T-helper 9 cell (primary cell): ENCODE measurements around the gene FAM83D.
"Not testable (repeated sequence)": the region's sequence is repeated elsewhere in the genome, so short reads cannot be mapped to it uniquely, and the experiment has no call there.

Source experiments
- DNase-seq: peaks from one replicate; pipeline ENCODE4 v3.0.0-alpha.2; 2020

The FAM83D gene

DNA sequence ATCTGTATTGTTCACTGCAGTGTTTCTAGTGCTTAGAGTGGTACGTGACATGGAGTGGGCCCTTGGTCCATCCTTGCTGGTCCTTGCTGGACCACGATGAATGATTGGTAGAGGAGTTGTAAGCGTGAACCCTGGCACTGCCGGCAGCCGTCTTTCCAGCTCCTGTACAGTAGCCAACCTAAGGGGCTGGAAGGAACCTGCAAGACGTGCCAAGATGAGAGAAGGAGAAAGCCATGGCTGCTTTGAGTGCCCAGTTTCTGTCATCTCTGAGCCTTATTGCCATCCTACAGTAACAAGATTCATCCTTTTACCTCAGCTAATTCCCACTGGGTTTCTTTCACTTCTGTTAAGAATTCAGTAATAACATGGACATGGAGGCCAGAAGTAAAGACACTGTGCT is 41.9 kb downstream of the FAM83D start:
- no peak for DNase-seq

DNA sequence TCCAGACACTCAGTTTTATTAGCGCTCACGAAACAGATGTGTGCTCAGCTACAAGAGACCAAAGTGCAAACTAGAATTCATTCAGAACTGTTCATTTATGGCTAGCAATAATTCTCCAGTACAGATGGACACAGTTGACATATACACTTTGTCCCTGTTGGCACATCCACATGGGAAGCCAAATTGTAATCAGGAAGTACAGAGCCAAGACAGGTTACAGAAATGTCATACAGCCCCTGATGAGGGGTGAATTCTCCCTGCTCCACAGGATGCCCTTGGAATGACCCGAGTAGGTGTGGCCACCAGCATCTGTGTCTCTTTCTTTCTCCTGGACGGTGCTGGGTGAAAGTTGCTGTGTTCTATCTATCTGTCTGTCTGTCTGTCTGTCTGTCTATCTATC is 43.5 kb downstream of the FAM83D start:
- no peak for DNase-seq

DNA sequence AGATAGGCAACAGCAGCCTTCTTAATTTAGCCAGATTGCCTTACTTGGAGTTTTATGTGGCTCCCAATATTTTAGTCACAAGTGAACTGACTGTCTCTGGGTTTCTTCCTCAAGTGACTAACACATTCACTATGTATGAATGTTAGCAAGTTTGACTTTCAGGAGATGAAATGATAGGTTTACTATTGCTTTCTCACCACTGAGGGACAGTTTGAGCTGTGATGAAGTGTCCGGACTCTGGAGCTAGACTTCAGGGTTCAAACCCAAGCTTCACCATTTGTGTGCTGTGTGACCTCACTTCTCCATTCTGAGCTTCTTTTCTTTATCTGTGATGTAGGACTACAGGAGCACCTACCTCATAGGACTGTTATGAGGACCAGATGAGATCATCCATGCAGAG is 44.1 kb downstream of the FAM83D start:
- no peak for DNase-seq

DNA sequence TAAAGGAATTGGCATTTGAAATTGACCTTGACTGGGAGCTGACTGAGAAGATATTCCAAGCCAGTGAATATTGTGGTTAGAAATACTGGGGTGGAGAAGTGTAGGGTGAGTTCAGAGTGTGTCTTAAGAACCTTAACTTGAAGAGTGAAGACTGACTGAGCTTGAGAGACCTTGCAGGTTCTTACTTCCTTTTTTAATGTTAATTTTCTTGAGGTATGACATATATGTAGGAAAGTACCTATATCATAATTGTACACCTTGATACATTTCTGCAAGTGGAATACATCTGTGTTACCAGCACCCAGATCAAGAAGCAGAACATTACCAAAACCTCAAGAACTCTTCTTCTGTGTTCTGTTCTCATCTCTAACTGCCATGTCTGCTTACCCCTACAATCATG is 46.9 kb downstream of the FAM83D start:
- no peak for DNase-seq

DNA sequence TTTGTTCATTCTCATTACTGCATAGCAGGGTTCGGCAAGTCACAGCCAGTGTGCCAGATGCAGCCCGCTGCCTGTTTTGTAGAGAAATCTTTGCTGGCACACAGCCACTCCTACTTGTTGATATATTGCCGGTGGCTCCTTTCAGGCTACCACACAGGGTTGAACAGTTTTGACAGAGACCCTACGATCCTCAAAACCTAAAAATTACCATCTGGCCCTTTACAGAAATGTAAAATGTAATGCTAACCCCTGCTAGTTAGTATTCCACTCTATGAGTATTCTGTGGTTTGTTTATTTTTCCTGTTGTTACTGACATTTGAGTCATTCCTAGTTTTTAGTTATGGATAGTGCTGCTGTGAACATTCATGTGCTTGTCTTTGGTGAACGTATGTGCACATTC is 47.4 kb downstream of the FAM83D start:
- no peak for DNase-seq

DNA sequence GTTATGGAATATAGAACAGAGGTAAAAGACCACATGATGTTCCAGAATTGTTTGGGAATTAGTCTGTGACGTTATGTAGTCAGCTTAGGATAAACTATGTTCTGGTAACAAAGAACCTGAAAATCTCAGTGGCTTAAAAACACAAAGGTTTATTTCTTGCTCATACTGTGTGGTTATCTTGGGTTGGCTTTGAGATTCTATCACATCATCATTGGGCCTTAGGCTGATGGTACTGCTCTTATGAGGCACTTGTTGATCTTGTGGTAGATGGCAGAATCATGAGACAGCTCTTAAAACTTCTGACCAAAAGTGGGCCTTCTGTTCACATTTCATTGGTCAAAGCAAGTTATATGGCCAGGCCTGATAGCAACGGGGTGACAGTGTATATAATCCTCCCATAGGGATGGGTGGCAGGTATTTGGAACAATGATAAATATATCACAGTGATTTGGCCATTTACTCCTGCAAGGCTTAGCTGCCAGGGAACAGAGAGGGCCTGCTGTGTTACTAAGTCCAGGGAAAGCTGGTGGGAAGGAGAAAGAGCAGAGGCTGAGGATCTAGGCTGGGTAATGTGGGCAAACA is 49.4 kb downstream of the FAM83D start:
- DNase-seq, result no peak

DNA sequence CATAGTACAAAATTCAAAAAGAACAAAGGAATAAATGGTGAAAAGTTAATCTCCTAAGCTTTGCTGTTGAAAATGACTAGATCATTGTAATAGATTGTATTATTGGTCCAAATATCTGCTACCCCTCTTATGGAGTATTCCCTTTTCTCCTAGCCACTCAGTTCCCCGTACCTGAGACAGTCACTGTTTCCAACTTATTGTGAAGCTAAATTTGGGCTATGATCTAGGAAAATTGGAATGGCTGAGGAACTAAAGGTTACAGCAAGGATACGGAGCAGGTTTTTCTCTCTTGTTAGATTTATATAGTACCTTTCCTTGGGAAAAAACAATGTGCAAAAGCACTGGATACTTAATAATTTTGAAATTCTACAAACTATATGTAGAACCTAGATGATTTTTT is 53.2 kb downstream of the FAM83D start:
- no peak for DNase-seq

DNA sequence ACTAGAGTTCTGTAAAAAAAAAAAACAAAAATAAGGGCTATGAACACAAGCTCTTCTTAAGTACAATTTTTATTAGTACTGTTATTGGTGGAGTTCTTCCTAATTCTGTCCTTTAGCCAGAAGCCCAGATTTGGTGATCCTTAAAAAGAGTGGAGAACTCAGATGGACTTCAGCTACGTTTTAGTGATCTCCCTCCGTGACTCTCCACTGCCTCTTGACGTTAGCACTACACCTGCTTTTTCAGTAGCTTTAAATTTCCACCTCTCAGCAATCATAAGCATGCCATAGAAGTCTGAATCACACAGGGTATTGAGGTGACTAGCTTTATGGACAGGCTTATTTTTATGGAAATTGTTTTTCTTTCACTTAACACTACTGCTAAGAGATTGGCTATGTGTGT is 53.6 kb downstream of the FAM83D start:
- no peak for DNase-seq

DNA sequence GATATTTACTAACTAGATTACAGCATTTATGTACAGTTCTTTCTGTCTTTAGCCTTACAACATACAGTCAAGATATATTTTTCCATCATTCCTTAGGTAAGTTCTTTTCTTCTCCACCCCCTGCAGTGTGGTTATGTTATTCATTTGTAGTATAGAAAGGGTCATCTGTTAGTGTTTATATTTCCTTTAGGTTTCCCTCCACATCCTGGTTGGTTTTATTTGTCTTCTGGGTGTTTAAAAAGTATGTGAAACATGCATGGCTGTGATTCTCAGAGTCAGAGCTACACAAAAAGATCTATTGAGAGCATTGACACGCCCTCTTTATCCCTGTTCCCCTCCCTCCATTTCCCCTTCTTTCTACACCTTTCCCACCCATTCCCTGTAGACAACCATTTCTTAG is 56.1 kb downstream of the FAM83D start:
- DNase-seq, result no peak

DNA sequence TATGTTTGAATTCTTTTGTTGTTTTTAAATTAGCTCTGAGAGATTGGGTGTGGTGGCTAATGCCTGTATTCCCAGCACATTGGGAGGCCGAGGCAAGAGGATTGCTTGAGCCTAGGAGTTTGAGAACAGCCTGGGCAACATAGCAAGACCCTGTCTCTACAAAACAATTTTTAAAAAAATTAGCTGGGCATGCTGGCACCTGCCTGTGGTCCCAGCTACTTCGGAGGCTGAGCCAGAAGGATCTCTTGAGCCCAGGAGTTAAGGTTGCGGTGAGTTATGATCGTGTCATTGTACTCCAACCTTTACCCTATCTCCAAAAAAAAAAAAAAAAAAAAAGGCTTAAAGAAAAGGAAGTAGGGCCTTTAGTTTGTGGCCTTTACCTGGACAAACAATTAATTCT is 58.8 kb downstream of the FAM83D start:
- no peak for DNase-seq

DNA sequence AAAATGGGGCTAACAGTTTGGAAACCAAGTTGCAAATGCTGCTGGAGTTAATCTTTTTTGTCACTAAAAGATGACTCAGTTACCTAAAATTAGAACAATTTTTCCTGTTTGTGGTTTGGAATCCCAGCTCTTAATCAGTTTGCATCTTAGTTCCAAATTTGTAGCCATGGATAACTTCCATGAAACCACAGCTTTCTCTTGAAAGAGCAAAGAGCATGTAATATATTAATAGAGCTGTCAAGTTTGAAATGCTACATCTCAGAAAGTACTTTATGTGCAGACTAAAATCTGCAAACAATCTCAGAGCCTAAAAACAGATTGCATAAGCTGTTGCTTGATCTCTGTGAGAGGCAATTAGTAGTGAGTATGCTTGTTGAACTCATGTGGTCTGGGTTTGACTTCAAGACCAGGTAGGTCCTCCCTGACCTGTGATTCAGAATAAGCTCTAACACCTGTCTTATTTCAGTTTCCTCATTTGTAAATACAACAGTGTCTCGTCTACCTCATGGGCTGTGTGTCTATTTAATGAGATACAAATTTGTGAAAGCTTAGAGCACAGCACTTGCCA is 59.5 kb downstream of the FAM83D start:
- no peak for DNase-seq

DNA sequence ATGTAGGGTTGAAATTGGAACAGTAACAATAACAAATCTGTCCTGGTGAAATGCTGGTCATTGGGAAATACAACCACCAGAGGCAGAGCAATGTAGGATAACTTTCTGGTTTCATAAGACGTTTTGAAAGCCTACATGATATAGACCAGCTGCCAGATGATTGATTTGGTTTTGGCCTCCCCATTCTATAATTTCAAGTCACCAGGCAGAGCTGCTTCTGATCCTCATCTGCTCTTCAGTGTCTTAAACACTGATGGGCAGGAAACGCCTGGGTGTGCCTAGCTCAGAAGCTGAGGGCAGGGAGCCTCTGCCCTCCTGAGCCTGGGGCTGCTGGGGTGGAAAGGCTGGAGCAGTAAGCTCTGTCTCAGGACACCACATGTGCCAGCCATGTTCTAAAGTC is 60.4 kb downstream of the FAM83D start:
- DNase-seq, result no peak

DNA sequence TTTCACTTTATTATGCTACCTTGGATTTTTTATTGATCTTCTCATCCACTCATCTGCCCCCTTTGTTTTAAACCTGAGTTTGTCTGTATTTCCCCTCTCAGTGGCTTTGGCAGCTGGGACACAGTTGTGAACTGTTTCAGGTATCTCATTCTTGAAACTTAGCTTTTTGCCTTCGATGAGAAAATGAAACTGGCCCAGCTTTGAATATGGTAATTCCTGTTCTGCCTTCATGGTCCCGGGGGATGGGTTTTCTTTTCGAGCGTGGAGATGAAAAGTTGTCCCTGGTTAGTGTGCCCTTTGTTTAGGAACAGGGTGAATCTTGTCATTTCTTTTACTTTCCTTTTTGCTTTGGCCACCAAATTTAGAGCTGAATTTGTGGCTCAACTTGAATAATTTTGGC is 61.6 kb downstream of the FAM83D start:
- no peak for DNase-seq

DNA sequence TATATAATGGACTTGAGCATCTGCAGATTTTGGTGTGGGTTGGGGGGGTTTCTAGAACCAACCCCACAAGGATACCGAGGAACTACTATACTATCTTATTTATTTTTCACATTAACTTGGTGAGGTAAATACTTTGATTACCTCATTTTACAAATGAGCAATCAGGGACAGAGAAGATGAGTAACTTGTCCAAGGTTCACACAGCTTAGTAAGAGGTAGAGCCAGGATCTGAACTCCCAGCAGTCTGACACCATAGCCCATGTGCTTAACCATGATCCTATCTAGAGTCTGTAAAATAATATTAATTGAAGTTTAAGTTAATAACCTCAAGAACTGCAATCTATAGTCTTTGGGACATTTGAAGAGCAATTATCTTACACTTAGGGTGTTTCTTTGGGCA is 64.5 kb downstream of the FAM83D start:
- no peak for DNase-seq

DNA sequence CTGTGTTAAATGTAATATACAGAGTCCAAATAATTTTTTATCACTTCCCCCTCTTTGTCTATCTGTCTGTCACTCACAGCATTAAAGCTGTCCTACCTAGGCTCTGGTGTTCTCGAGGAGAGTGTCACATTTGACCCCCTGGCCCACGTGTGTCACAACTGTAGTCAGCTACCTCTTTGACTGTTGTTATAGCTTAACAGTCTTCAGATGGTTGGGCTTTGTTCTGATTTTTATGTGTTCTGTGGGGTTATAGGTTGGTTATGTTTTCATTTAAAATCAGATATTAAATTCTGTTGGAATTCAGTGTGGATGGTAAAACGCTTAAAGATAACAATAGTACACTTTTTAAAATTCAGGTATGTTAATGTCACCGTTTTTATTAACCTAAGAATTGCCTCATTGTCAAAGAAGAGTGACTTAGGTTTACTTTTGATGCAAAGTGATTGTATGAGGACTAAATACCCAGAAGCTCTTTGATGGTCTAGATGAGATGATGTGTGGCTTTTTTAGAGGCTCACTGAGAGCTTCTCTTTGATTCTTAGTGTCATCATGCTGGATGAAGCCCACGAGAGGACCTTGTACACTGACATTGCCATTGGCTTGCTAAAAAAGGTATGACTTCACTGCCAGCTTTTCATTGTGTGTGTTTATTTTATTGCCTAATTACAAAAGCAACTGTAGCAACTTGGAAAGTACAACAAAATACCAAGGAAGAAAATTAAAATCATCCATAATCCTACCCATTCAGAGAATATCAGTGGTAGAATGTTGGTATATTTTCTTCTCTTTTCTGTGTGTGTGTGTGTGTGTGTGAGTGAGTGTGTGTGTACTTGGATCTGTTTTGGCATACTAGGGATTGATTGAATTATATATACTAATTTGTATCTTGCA is 65.8 kb downstream of the FAM83D start:
- no peak for DNase-seq

DNA sequence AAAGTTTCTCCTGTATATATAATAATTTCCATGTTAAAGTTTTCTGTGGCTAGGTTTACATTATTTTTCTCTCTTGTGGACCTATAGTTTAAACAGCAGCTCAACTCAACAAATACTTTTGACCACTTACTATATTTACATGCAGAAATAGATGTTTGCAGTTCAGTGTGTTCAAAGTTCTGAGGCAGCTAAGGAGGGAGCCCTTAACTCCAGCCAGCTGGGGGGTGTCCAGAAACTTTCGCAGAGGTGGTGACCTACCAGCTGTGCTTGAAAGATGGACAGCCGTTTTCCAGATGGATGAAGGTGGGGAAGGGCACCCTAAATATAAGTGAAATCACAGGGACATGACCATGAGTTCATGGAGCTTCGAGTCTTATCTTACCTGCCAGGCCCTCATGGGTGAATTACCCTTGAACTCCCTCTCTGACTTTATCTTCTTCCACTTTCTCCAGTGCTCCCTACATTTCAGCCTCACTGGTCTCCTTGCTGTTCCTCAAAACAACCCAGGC is 69.4 kb downstream of the FAM83D start:
- no peak for DNase-seq

DNA sequence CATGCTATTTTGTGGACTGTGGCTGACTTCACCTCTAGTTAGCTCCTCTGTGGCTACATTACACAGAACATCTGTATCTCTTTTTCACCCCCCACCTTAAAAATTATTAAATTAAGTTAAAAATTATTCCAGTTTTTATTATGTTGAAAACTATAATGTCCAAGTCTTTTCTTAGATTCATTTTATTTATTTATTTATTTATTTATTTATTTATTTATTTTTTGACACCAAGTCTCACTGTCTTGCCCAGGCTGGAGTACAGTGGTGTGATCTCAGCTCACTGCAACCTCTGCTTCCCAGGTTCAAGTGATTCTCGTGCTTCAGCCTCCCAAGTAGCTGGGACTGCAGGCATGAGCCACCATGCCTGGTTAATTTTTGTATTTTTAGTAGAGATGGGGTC is 70.6 kb downstream of the FAM83D start:
- not testable (repeated sequence) for DNase-seq

DNA sequence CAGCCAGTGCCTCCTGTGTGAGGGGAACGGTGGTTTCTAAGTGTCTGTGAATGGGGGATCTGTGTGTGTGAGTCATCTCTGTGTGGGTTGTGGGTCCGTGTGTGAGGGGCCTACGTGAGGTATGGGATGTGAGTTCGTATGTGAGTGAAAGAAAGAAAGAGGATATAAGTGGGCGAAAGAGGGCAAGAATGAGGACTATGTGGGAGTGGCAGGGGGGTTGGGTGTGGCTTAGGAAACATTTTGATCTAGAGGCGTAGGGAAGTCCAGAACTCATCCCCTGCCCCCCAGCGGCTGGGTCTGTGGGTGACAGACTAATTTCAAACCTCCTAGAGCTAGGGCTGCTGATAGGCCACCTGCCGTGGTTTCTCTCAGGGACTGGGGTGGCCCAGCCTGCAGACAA is 71.4 kb downstream of the FAM83D start:
- DNase-seq, result no peak

DNA sequence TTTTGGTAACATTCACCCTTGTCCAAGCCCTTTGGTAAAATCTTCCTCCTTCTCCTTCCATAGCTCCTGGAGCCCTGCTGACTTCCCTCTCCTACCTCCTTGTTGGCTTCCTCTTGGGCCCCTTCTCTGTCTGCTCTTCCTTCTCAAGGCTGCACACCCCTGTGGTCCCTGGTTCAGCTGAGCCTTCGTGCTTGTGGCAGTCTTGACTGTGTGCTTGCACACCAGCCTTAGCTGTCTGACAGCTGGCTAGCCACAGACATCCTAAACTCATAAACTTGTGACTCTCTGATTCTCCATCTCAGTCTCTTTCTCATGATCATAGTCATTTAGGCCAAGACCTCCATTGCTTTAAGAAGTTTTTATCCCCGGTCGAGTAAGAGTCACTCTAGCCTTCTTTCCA is 73.0 kb downstream of the FAM83D start:
- DNase-seq, result no peak

DNA sequence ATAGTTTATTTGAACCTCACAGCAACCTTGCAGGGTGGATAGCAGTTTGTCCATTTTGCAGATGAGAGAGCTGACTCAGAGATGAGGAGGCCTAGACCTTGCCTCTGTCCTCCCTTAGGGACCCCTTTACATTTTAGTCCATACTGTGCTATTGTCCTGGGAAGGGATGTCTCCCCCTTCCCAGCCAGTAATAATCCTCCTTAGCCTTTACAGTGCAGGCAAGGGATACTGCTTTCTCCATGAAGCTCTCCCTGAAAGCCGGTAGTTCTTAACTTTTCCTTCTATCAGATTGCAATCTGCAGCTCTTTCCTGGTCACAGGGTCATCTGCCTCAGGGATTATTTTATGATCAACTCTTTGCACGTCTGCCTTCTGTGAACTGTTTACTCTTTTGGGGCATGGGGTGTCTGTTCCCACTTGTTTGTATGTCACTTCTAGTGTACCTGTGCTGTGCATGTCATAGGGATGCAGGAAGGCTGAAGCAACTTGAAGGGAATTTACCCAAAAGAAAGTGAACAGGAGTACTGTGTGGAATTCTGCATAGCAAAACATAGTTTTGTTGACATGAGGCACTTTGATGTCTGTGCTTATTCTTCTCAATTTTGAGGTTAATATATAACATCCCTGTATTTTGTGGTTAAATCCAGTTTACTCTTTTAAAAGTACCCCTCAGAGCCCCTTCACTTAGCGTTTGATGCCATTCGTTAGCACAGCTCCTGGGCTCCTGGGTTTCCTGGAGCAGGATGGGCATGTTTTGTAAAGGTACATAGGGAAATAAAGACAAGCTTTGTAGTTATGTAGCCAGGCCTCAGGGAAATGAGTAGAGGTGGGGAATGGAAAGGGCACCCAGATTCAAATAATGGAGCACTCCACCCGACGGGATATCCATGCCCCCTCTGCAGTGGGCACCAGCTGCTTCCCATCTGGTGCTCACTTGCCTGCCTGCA is 74.0 kb downstream of the FAM83D start:
- DNase-seq, result no peak
